ENCODE data around the gene CATSPER3. TPM values are rescaled to one million over a fixed set of nuclear protein-coding genes. Genes with fewer than 3 reads are reported as not detected.
A peak's percentile ranks its signal among the peaks of the same experiment; 100 is the strongest.

The CATSPER3 gene
- total RNA-seq, 2 experiments from 2014 or later = 0.31 to 0.32 TPM

DNA sequence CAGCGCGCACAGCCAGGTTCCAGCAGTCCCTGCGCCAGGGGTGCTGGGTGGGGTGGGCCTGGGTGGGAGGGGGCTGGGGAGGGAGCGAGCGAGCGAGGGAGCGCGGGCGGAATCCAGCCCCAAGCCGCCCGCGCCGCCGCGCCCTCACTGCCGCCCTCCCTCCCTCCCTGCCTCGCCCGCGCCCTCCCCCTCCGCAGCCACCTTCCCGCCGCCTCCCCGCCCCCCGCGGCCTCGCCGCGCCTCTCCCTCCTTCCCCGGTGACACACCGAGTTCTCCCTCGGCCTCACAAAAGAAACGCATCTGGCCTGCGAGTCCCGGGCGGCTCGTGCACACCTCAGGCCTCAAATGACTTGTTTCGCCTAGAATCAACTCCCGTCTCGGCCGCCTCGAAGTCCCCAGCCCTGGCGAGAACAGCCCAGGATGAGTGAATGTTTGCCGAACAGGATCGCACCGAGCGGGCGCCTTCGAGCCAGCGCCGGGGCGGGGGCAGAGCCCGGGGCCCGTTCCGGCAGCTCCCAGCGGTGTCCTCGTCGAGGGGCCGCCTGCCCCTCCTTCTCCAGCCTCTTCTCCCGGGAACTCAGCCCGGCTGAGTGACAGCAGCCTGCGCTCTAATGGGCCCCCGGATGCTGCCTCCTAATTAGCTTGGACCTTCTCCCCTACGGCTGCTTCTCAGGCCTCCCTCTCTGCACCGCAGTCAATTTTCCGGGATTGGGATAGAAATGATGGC lies 66.7 kb downstream of the CATSPER3 start:
- DNase-seq (peak; percentile 52), ATAC-seq (peak; percentile 48)
- TF ChIP-seq, protein P1, sequence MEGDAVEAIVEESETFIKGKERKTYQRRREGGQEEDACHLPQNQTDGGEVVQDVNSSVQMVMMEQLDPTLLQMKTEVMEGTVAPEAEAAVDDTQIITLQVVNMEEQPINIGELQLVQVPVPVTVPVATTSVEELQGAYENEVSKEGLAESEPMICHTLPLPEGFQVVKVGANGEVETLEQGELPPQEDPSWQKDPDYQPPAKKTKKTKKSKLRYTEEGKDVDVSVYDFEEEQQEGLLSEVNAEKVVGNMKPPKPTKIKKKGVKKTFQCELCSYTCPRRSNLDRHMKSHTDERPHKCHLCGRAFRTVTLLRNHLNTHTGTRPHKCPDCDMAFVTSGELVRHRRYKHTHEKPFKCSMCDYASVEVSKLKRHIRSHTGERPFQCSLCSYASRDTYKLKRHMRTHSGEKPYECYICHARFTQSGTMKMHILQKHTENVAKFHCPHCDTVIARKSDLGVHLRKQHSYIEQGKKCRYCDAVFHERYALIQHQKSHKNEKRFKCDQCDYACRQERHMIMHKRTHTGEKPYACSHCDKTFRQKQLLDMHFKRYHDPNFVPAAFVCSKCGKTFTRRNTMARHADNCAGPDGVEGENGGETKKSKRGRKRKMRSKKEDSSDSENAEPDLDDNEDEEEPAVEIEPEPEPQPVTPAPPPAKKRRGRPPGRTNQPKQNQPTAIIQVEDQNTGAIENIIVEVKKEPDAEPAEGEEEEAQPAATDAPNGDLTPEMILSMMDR (IDR thresholded peaks at IDR 0.05) = no peak
- Mint-ChIP-seq H3K9me3 (no peaks in the 10 kb centered on the region), H3K27me3 (peaks cover 77% of the 10 kb centered on the region), H3K27ac (no peak overlapping the region), H3K36me3 (ENCODE audit: low read depth) (no peaks in the 10 kb centered on the region), H3K4me3 (peak overlapping the region; percentile 70), H3K4me1 (ENCODE audit: low read depth) (peaks cover 29% of the 10 kb centered on the region)
- ChIA-PET CTCF (interaction anchor here (1.1 kb wide), 1 partner anchor 130 kb away, joined by 3 read pairs; the partner anchor contains the start of gene PCBD2), POLR2A (interaction anchor here (1.4 kb wide), 1 partner anchor 10 kb away, joined by 3 read pairs; no protein-coding TSS in a partner anchor)
- intact Hi-C loops (cut with micrococcal nuclease) = no loop called here

DNA sequence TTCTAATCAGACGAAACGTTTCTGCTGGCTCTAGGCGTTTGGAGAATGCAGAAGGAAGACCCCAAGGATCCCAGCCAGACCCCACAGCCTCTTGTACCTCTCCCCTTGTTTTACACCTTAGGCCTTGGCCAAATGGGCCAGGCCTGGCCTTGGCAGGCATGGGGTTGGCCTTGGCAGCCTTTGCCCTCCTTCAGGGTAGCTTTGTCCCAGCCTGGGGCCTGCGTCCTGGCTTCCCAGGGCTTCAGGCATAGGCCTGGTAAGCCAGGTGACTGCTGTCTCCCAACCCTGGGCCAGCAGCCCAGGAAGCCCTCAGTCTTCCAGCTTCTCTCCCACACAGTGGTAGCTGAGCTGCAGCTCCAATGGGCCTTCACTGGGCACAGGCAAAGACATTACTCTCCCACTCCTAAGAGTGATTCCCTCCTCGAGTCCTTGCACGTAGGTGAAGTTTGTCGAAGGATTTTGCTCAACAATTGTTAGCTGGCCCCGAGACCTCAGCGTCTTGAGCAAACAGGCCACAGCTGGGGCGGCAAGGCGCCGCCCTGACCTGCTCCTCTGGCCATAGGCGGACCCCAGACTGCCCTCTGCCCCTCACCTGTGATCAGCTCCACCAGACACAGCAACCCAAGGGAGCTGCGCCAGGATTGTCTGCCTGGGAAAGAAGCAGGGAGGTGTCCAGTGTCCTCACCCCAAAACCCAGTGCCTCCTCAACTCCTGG lies 67.4 kb downstream of the CATSPER3 start:
- intact Hi-C loops (cut with micrococcal nuclease) = no loop called here
- Mint-ChIP-seq H3K4me1 (ENCODE audit: low read depth) (peaks cover 27% of the 10 kb centered on the region), H3K27me3 (peaks cover 72% of the 10 kb centered on the region), H3K27ac (no peak overlapping the region), H3K4me3 (peak overlapping the region; percentile 70), H3K9me3 (no peaks in the 10 kb centered on the region), H3K36me3 (ENCODE audit: low read depth) (no peaks in the 10 kb centered on the region)
- ATAC-seq (no peak), DNase-seq (no peak)
- TF ChIP-seq, protein P1 (IDR thresholded peaks at IDR 0.05) = no peak
- ChIA-PET POLR2A (interaction anchor here (0.6 kb wide), 1 partner anchor 129 kb away, joined by 3 read pairs; no protein-coding TSS in a partner anchor), CTCF (interaction anchor here (1.1 kb wide), 1 partner anchor 131 kb away, joined by 3 read pairs; the partner anchor contains the start of gene PCBD2)

DNA sequence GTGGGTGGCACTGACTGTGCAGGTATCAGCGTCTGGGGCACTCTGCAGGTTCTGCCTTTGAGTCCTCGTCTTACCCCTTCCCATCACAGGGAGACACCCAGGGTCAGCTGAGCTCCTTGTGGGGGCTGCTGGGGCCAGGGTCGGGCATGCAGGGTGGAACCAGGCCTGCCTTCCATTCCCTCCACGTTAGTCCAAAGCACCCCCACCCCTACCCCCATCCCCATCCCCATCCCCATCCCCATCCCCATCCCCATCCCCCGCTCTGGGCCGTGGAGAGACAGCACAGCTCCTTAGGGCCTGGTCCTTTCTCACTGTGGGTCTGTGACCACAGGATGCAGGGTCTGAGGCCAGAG lies 67.9 kb downstream of the CATSPER3 start:
- Mint-ChIP-seq H3K27me3 (peaks cover 72% of the 10 kb centered on the region), H3K4me3 (no peak overlapping the region)
- CTCF ChIA-PET = interaction anchor here (1.1 kb wide), 1 partner anchor 131 kb away, joined by 3 read pairs; the partner anchor contains the start of gene PCBD2

DNA sequence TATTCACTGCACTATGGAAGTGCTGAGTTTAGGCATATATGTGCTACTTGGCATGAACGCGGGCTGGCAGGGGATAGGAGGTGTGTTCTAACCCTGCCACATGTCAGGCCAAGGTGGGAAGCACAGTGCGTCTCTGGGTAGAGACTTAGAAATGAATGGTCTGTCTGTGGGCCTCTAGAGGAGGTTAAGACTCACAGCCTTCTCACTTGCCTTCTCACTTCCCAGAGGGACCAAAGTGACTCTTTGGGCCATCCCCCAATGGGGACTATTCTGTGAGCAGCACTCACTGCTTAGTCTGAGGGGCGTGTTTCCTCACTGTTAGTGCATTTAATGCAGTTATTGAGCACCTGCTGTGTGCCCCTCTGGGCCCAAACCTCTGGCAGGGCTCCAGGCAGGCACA lies 68.7 kb downstream of the CATSPER3 start:
- H3K27me3 Mint-ChIP-seq = peaks cover 72% of the 10 kb centered on the region

More for the DNA sequence above, 67.9 kb downstream of the CATSPER3 start:
- Mint-ChIP-seq H3K36me3 (ENCODE audit: low read depth) (no peaks in the 10 kb centered on the region), H3K4me1 (ENCODE audit: low read depth) (peaks cover 27% of the 10 kb centered on the region), H3K27ac (no peak overlapping the region), H3K9me3 (no peaks in the 10 kb centered on the region)
- TF ChIP-seq, protein P1 (IDR thresholded peaks at IDR 0.05) = no peak
- ATAC-seq (no peak), DNase-seq (no peak)
- POLR2A ChIA-PET = interaction anchor here (0.6 kb wide), 1 partner anchor 129 kb away, joined by 3 read pairs; no protein-coding TSS in a partner anchor
- intact Hi-C loops (cut with micrococcal nuclease) = no loop called here

More for the DNA sequence above, 68.7 kb downstream of the CATSPER3 start:
- ChIA-PET CTCF (no interaction called here), POLR2A (interaction anchor here (0.5 kb wide), 1 partner anchor 11 kb away, joined by 4 read pairs; no protein-coding TSS in a partner anchor)
- intact Hi-C loops (cut with micrococcal nuclease) = no loop called here
- no peak overlapping the region for H3K27ac Mint-ChIP-seq
- no peaks in the 10 kb centered on the region for H3K9me3 Mint-ChIP-seq
- ATAC-seq (no peak), DNase-seq (no peak)
- no peak overlapping the region for H3K4me3 Mint-ChIP-seq
- H3K4me1 Mint-ChIP-seq (ENCODE audit: low read depth) = peaks cover 21% of the 10 kb centered on the region
- no peaks in the 10 kb centered on the region for H3K36me3 Mint-ChIP-seq (ENCODE audit: low read depth)
- TF ChIP-seq, protein P1 (IDR thresholded peaks at IDR 0.05) = no peak
